Measurements from ENCODE around the gene TBC1D3B. TPM values are rescaled to one million over a fixed set of nuclear protein-coding genes. Genes with fewer than 3 reads are reported as not detected.
"Not testable (repeated sequence)": the region's sequence is repeated elsewhere in the genome, so short reads cannot be mapped to it uniquely, and the experiment has no call there.

Gene TBC1D3B
- total and polyA plus RNA-seq, 4 experiments from 2014 or later: 11.5 to 18.0 TPM; not detected in 2

GRCh38 chr17:36213695-36214094 lies 37.3 kb upstream of the TBC1D3B start:
- no peaks in the 10 kb centered on the region for H3K27me3 ChIP-seq (ENCODE audit: insufficient read depth, low read length)
- intact Hi-C loops (cut with micrococcal nuclease): no loop called here
- ChIA-PET CTCF (ENCODE audit: partially characterized antibody) (no interaction called here), POLR2A (ENCODE audit: partially characterized antibody) (no interaction called here)
- no peak for DNase-seq
- H3K4me3 ChIP-seq (ENCODE audit: low read length in 2 of 2): no peak overlapping the region
- H3K4me3 Mint-ChIP-seq: no peak overlapping the region
- H3K36me3 ChIP-seq (ENCODE audit: insufficient read depth, low read length): no peaks in the 10 kb centered on the region
- H3K9me3 Mint-ChIP-seq: peaks cover 0 to 8% (median 0%) of the 10 kb centered on the region in 8 donors
- H3K36me3 Mint-ChIP-seq: no peaks in the 10 kb centered on the region
- no peak overlapping the region for H3K27ac ChIP-seq (ENCODE audit: low read depth, low read length)
- H3K4me1 ChIP-seq (ENCODE audit: insufficient read depth, low read length): no peaks in the 10 kb centered on the region
- peaks cover 18 to 20% of the 10 kb centered on the region in 2 donors for H3K27me3 Mint-ChIP-seq
- H3K27ac Mint-ChIP-seq: no peak overlapping the region
- H3K9me3 ChIP-seq (ENCODE audit: control insufficient read depth in 1 of 2, low read length in 2 of 2): no peaks in the 10 kb centered on the region
- H3K4me1 Mint-ChIP-seq: peaks cover 0 to 8% (median 5%) of the 10 kb centered on the region in 4 donors

DNA sequence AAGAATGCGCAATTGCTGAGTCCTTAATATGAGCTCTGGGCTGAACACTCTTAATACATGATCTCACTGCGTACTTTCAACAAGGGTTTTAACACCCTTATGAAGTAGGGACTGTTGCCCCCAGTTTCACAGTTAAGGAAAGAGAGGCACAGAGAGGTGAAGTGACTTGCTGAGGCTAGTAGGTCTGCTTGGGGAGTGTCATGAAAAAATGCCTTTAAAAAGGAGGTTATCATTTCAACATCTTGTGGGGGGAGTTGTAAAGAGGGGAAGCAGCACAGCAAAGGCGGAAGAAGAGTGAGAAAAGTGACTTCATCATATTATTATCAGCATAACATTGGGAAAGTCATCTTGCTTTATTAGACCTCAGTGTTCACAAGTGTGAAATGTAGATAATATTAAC lies 36.5 kb upstream of the TBC1D3B start:
- DNase-seq: no peak
- Mint-ChIP-seq H3K9me3 (peaks cover 0 to 3% (median 0%) of the 10 kb centered on the region in 8 donors), H3K27me3 (peaks cover 15 to 19% of the 10 kb centered on the region in 2 donors), H3K36me3 (no peaks in the 10 kb centered on the region), H3K4me1 (peaks cover 0 to 8% (median 5%) of the 10 kb centered on the region in 4 donors), H3K27ac (no peak overlapping the region), H3K4me3 (no peak overlapping the region)
- ChIA-PET CTCF (ENCODE audit: partially characterized antibody) (no interaction called here), POLR2A (ENCODE audit: partially characterized antibody) (no interaction called here)
- Histone ChIP-seq H3K9me3 (ENCODE audit: control insufficient read depth in 1 of 2, low read length in 2 of 2) (no peaks in the 10 kb centered on the region), H3K4me1 (ENCODE audit: insufficient read depth, low read length) (no peaks in the 10 kb centered on the region), H3K4me3 (ENCODE audit: low read length in 2 of 2) (no peak overlapping the region), H3K36me3 (ENCODE audit: insufficient read depth, low read length) (no peaks in the 10 kb centered on the region), H3K27me3 (ENCODE audit: insufficient read depth, low read length) (no peaks in the 10 kb centered on the region), H3K27ac (ENCODE audit: low read depth, low read length) (no peak overlapping the region)
- intact Hi-C loops (cut with micrococcal nuclease): no loop called here

DNA sequence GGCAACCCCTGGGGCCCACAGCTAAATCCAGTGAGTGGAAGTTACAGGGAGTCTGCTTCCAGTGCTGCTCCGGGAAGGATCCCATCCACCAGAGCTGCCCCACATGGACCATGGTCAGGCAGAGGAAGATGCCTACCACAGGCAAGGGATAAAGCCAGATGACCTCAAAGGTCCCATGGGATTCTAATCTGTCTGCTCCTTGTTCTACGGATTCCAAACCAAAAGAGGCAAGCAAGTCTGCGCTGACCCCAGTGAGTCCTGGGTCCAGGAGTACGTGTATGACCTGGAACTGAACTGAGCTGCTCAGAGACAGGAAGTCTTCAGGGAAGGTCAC lies 35.8 kb upstream of the TBC1D3B start:
- ChIA-PET CTCF (ENCODE audit: partially characterized antibody) (no interaction called here), POLR2A (ENCODE audit: partially characterized antibody) (no interaction called here)
- Histone ChIP-seq H3K4me3 (ENCODE audit: low read length in 2 of 2) (no peak overlapping the region), H3K9me3 (ENCODE audit: control insufficient read depth in 1 of 2, low read length in 2 of 2) (no peaks in the 10 kb centered on the region), H3K27me3 (ENCODE audit: insufficient read depth, low read length) (no peaks in the 10 kb centered on the region), H3K4me1 (ENCODE audit: insufficient read depth, low read length) (no peaks in the 10 kb centered on the region), H3K27ac (ENCODE audit: low read depth, low read length) (no peak overlapping the region), H3K36me3 (ENCODE audit: insufficient read depth, low read length) (no peaks in the 10 kb centered on the region)
- no peaks in the 10 kb centered on the region for H3K36me3 Mint-ChIP-seq
- H3K4me1 Mint-ChIP-seq: peaks cover 0 to 8% (median 5%) of the 10 kb centered on the region in 4 donors
- no peak overlapping the region for H3K27ac Mint-ChIP-seq
- DNase-seq: no peak
- no peak overlapping the region for H3K4me3 Mint-ChIP-seq
- intact Hi-C loops (cut with micrococcal nuclease): no loop called here
- H3K9me3 Mint-ChIP-seq: no peaks in the 10 kb centered on the region
- peaks cover 12 to 18% of the 10 kb centered on the region in 2 donors for H3K27me3 Mint-ChIP-seq

GRCh38 chr17:36211484-36212271 lies 35.2 kb upstream of the TBC1D3B start:
- Mint-ChIP-seq H3K27ac (peak overlapping the region in 1 of 7 donors; percentile 63), H3K27me3 (peaks cover 16 to 19% of the 10 kb centered on the region in 2 donors)
- H3K4me3 Mint-ChIP-seq; H3K9me3 Mint-ChIP-seq; H3K36me3 Mint-ChIP-seq; H3K9me3 ChIP-seq (ENCODE audit: control insufficient read depth in 1 of 2, low read length in 2 of 2); DNase-seq; CTCF ChIA-PET (ENCODE audit: partially characterized antibody); H3K4me1 ChIP-seq (ENCODE audit: insufficient read depth, low read length); H3K27ac ChIP-seq (ENCODE audit: low read depth, low read length); H3K36me3 ChIP-seq (ENCODE audit: insufficient read depth, low read length); H3K4me3 ChIP-seq (ENCODE audit: low read length in 2 of 2); intact Hi-C loops (cut with micrococcal nuclease); POLR2A ChIA-PET (ENCODE audit: partially characterized antibody); H3K27me3 ChIP-seq (ENCODE audit: insufficient read depth, low read length); H3K4me1 Mint-ChIP-seq: not testable (repeated sequence)

- peak within 1 kb of the TSS in 1 of 8 donors; percentile 11 for H3K4me3 Mint-ChIP-seq
- H3K36me3 ChIP-seq (ENCODE audit: insufficient read depth, low read length); DNase-seq; CTCF ChIA-PET (ENCODE audit: partially characterized antibody); H3K4me3 ChIP-seq (ENCODE audit: low read length in 2 of 2); H3K27me3 ChIP-seq (ENCODE audit: insufficient read depth, low read length); H3K36me3 Mint-ChIP-seq; H3K9me3 ChIP-seq (ENCODE audit: control insufficient read depth in 1 of 2, low read length in 2 of 2); intact Hi-C loops (cut with micrococcal nuclease); H3K9me3 Mint-ChIP-seq; H3K27ac ChIP-seq (ENCODE audit: low read depth, low read length); H3K4me1 ChIP-seq (ENCODE audit: insufficient read depth, low read length): not testable (repeated sequence)
- H3K27ac Mint-ChIP-seq: peak within 1 kb of the TSS in 1 of 7 donors; percentile 63
- peaks cover 19 to 22% of the 10 kb centered on the region in 2 donors for H3K27me3 Mint-ChIP-seq
- peaks cover 2 to 12% (median 9%) of the 10 kb centered on the region in 4 donors for H3K4me1 Mint-ChIP-seq
- POLR2A ChIA-PET (ENCODE audit: partially characterized antibody): interaction anchor here (0.9 kb wide), 1 partner anchor 22 kb away, joined by 3 read pairs; no protein-coding TSS in a partner anchor
Observed at GRCh38 chr17:36210439-36211211, 34.2 kb upstream of the TBC1D3B start, which contains the start of gene CCL4L2. CCL4L2 (plus strand) TSS chr17:36211063.

- H3K36me3 Mint-ChIP-seq: no peaks in the 10 kb centered on the region
- CTCF ChIA-PET (ENCODE audit: partially characterized antibody): no interaction called here
- Histone ChIP-seq H3K27me3 (ENCODE audit: insufficient read depth, low read length) (no peaks in the 10 kb centered on the region), H3K4me3 (ENCODE audit: low read length in 2 of 2) (no peak overlapping the region), H3K9me3 (ENCODE audit: control insufficient read depth in 1 of 2, low read length in 2 of 2) (no peaks in the 10 kb centered on the region), H3K36me3 (ENCODE audit: insufficient read depth, low read length) (no peaks in the 10 kb centered on the region), H3K4me1 (ENCODE audit: insufficient read depth, low read length) (no peaks in the 10 kb centered on the region), H3K27ac (ENCODE audit: low read depth, low read length) (no peak overlapping the region)
- H3K9me3 Mint-ChIP-seq: no peaks in the 10 kb centered on the region
- peaks cover 2 to 14% (median 9%) of the 10 kb centered on the region in 4 donors for H3K4me1 Mint-ChIP-seq
- DNase-seq: no peak
- POLR2A ChIA-PET (ENCODE audit: partially characterized antibody): interaction anchor here (0.9 kb wide), 1 partner anchor 21 kb away, joined by 3 read pairs; no protein-coding TSS in a partner anchor
- intact Hi-C loops (cut with micrococcal nuclease): no loop called here
- H3K27ac Mint-ChIP-seq: no peak overlapping the region
- H3K27me3 Mint-ChIP-seq: peaks cover 22 to 26% of the 10 kb centered on the region in 2 donors
- no peak overlapping the region for H3K4me3 Mint-ChIP-seq
Observed at GRCh38 chr17:36209575-36209974, 33.1 kb upstream of the TBC1D3B start.

- H3K9me3 Mint-ChIP-seq; H3K36me3 ChIP-seq (ENCODE audit: insufficient read depth, low read length); H3K4me3 ChIP-seq (ENCODE audit: low read length in 2 of 2); H3K27ac ChIP-seq (ENCODE audit: low read depth, low read length); DNase-seq; H3K36me3 Mint-ChIP-seq; H3K9me3 ChIP-seq (ENCODE audit: control insufficient read depth in 1 of 2, low read length in 2 of 2); intact Hi-C loops (cut with micrococcal nuclease); H3K27ac Mint-ChIP-seq; H3K4me1 ChIP-seq (ENCODE audit: insufficient read depth, low read length); CTCF ChIA-PET (ENCODE audit: partially characterized antibody); H3K4me3 Mint-ChIP-seq; POLR2A ChIA-PET (ENCODE audit: partially characterized antibody); H3K27me3 ChIP-seq (ENCODE audit: insufficient read depth, low read length): not testable (repeated sequence)
- Mint-ChIP-seq H3K4me1 (peaks cover 2 to 14% (median 11%) of the 10 kb centered on the region in 4 donors), H3K27me3 (peaks cover 19 to 25% of the 10 kb centered on the region in 2 donors)
Observed at GRCh38 chr17:36207383-36207782, 30.9 kb upstream of the TBC1D3B start.

All from CD4-positive, alpha-beta memory T cell (primary cell).